ENCODE data around the gene ZNHIT1. TPM values are rescaled to one million over a fixed set of nuclear protein-coding genes. Genes with fewer than 3 reads are reported as not detected.
A peak's percentile ranks its signal among the peaks of the same experiment; 100 is the strongest.

Gene ZNHIT1
- total RNA-seq (41.8 TPM), polyA plus RNA-seq (10 to 100 TPM; 67.6 to 99.6 (median 85.0) TPM)

- Histone ChIP-seq H3K27me3 (ENCODE audit: control insufficient read depth, insufficient read depth, low read length) (no peaks in the 10 kb centered on the region), H3K27ac (ENCODE audit: insufficient read depth, low read length, poor library complexity, severe bottlenecking) (peak within 1 kb of the TSS; percentile 82), H3K4me1 (ENCODE audit: control insufficient read depth, insufficient read depth, low read length, poor library complexity, severe bottlenecking) (peaks cover 38% of the 10 kb centered on the region), H3K9me3 (ENCODE audit: control insufficient read depth in 2 of 2, low read length in 2 of 2) (no peaks in the 10 kb centered on the region), H3K36me3 (ENCODE audit: control insufficient read depth, insufficient read depth, low read length) (peaks cover 13% of the 10 kb centered on the region), H3K4me3 (ENCODE audit: low read depth, low read length) (peak within 1 kb of the TSS; percentile 93)
- Mint-ChIP-seq H3K4me1 (peaks cover 5 to 53% (median 21%) of the 10 kb centered on the region in 4 donors), H3K4me3 (peak within 1 kb of the TSS; percentile 93 to 97 (median 96)), H3K27me3 (no peaks in the 10 kb centered on the region), H3K36me3 (peaks cover 5% of the 10 kb centered on the region), H3K27ac (peak within 1 kb of the TSS; percentile 79 to 99 (median 98)), H3K9me3 (no peaks in the 10 kb centered on the region)
- ATAC-seq (ENCODE audit: low read depth in 2 of 2): peak; percentile 67 to 76
- DNase-seq: peak; percentile 93 to 98 (median 96)
These were observed at the start of gene ZNHIT1, which contains the start of gene PLOD3 for GRCh38 chr7:101217388-101218235. ZNHIT1 (plus strand) TSS chr7:101218165; CDS start chr7:101218196, 31 bp downstream. PLOD3 (minus strand) TSS chr7:101217581; CDS start chr7:101217274, 307 bp downstream.

GRCh38 chr7:101168412-101169049 lies 49.4 kb upstream of the ZNHIT1 start:
- Mint-ChIP-seq H3K4me3 (peak overlapping the region in 3 of 4 donors; percentile 2 to 52 (median 4)), H3K27me3 (peaks cover 79% of the 10 kb centered on the region), H3K9me3 (peaks cover 0 to 13% (median 3%) of the 10 kb centered on the region in 7 donors), H3K36me3 (peaks cover 4% of the 10 kb centered on the region), H3K4me1 (peaks cover 6 to 74% (median 42%) of the 10 kb centered on the region in 4 donors), H3K27ac (peak overlapping the region in 1 of 3 donors; percentile 38)
- no peak for ATAC-seq (ENCODE audit: low read depth in 2 of 2)
- no peaks in the 10 kb centered on the region for H3K9me3 ChIP-seq (ENCODE audit: control insufficient read depth in 2 of 2, low read length in 2 of 2)
- no peak overlapping the region for H3K4me3 ChIP-seq (ENCODE audit: low read depth, low read length)
- H3K36me3 ChIP-seq (ENCODE audit: control insufficient read depth, insufficient read depth, low read length): no peaks in the 10 kb centered on the region
- peaks cover 51% of the 10 kb centered on the region for H3K27me3 ChIP-seq (ENCODE audit: control insufficient read depth, insufficient read depth, low read length)
- peaks cover 61% of the 10 kb centered on the region for H3K4me1 ChIP-seq (ENCODE audit: control insufficient read depth, insufficient read depth, low read length, poor library complexity, severe bottlenecking)
- no peak for DNase-seq
- H3K27ac ChIP-seq (ENCODE audit: insufficient read depth, low read length, poor library complexity, severe bottlenecking): no peak overlapping the region

- H3K27ac ChIP-seq (ENCODE audit: insufficient read depth, low read length, poor library complexity, severe bottlenecking): no peak overlapping the region
- DNase-seq: no peak
- no peaks in the 10 kb centered on the region for H3K36me3 ChIP-seq (ENCODE audit: control insufficient read depth, insufficient read depth, low read length)
- ATAC-seq (ENCODE audit: low read depth in 2 of 2): no peak
- Mint-ChIP-seq H3K4me3 (peak overlapping the region; percentile 24 to 64 (median 46)), H3K27ac (no peak overlapping the region), H3K9me3 (peaks cover 0 to 14% (median 3%) of the 10 kb centered on the region in 7 donors), H3K27me3 (peaks cover 85% of the 10 kb centered on the region), H3K36me3 (peaks cover 4% of the 10 kb centered on the region), H3K4me1 (peaks cover 6 to 79% (median 47%) of the 10 kb centered on the region in 4 donors)
- H3K4me1 ChIP-seq (ENCODE audit: control insufficient read depth, insufficient read depth, low read length, poor library complexity, severe bottlenecking): peaks cover 61% of the 10 kb centered on the region
- H3K27me3 ChIP-seq (ENCODE audit: control insufficient read depth, insufficient read depth, low read length): peaks cover 54% of the 10 kb centered on the region
- no peak overlapping the region for H3K4me3 ChIP-seq (ENCODE audit: low read depth, low read length)
- H3K9me3 ChIP-seq (ENCODE audit: control insufficient read depth in 2 of 2, low read length in 2 of 2): no peaks in the 10 kb centered on the region
These were observed 48.7 kb upstream of the ZNHIT1 start for GRCh38 chr7:101169110-101169837.

- Histone ChIP-seq H3K4me1 (ENCODE audit: control insufficient read depth, insufficient read depth, low read length, poor library complexity, severe bottlenecking) (peaks cover 56% of the 10 kb centered on the region), H3K36me3 (ENCODE audit: control insufficient read depth, insufficient read depth, low read length) (no peaks in the 10 kb centered on the region), H3K9me3 (ENCODE audit: control insufficient read depth in 2 of 2, low read length in 2 of 2) (no peaks in the 10 kb centered on the region), H3K27me3 (ENCODE audit: control insufficient read depth, insufficient read depth, low read length) (peaks cover 51% of the 10 kb centered on the region), H3K27ac (ENCODE audit: insufficient read depth, low read length, poor library complexity, severe bottlenecking) (no peak overlapping the region), H3K4me3 (ENCODE audit: low read depth, low read length) (no peak overlapping the region)
- Mint-ChIP-seq H3K9me3 (peaks cover 0 to 12% (median 3%) of the 10 kb centered on the region in 7 donors), H3K36me3 (peaks cover 4% of the 10 kb centered on the region), H3K27ac (no peak overlapping the region), H3K27me3 (peaks cover 87% of the 10 kb centered on the region), H3K4me1 (peaks cover 6 to 79% (median 46%) of the 10 kb centered on the region in 4 donors), H3K4me3 (peak overlapping the region; percentile 24 to 69 (median 46))
- peak; percentile 69 to 76 (median 74) for DNase-seq
- peak; percentile 43 to 53 for ATAC-seq (ENCODE audit: low read depth in 2 of 2)
These were observed 48.0 kb upstream of the ZNHIT1 start for GRCh38 chr7:101169838-101170551.

- H3K4me1 Mint-ChIP-seq: peaks cover 6 to 71% (median 43%) of the 10 kb centered on the region in 4 donors
- Histone ChIP-seq H3K9me3 (ENCODE audit: control insufficient read depth in 2 of 2, low read length in 2 of 2) (no peaks in the 10 kb centered on the region), H3K4me3 (ENCODE audit: low read depth, low read length) (no peak overlapping the region), H3K27me3 (ENCODE audit: control insufficient read depth, insufficient read depth, low read length) (peaks cover 53% of the 10 kb centered on the region), H3K27ac (ENCODE audit: insufficient read depth, low read length, poor library complexity, severe bottlenecking) (no peak overlapping the region), H3K4me1 (ENCODE audit: control insufficient read depth, insufficient read depth, low read length, poor library complexity, severe bottlenecking) (peaks cover 49% of the 10 kb centered on the region), H3K36me3 (ENCODE audit: control insufficient read depth, insufficient read depth, low read length) (no peaks in the 10 kb centered on the region)
- peaks cover 0 to 10% (median 3%) of the 10 kb centered on the region in 7 donors for H3K9me3 Mint-ChIP-seq
- H3K27ac Mint-ChIP-seq: peak overlapping the region in 1 of 3 donors; percentile 53
- H3K27me3 Mint-ChIP-seq: peaks cover 87% of the 10 kb centered on the region
- no peak for ATAC-seq (ENCODE audit: low read depth in 2 of 2)
- DNase-seq: no peak
- H3K36me3 Mint-ChIP-seq: peaks cover 4% of the 10 kb centered on the region
- H3K4me3 Mint-ChIP-seq: peak overlapping the region; percentile 24 to 69 (median 62)
These were observed 47.1 kb upstream of the ZNHIT1 start for GRCh38 chr7:101170617-101171441.

- peaks cover 0 to 10% (median 3%) of the 10 kb centered on the region in 7 donors for H3K9me3 Mint-ChIP-seq
- Histone ChIP-seq H3K27ac (ENCODE audit: insufficient read depth, low read length, poor library complexity, severe bottlenecking) (no peak overlapping the region), H3K9me3 (ENCODE audit: control insufficient read depth in 2 of 2, low read length in 2 of 2) (no peaks in the 10 kb centered on the region), H3K36me3 (ENCODE audit: control insufficient read depth, insufficient read depth, low read length) (no peaks in the 10 kb centered on the region), H3K4me1 (ENCODE audit: control insufficient read depth, insufficient read depth, low read length, poor library complexity, severe bottlenecking) (peaks cover 43% of the 10 kb centered on the region), H3K4me3 (ENCODE audit: low read depth, low read length) (no peak overlapping the region), H3K27me3 (ENCODE audit: control insufficient read depth, insufficient read depth, low read length) (peaks cover 51% of the 10 kb centered on the region)
- DNase-seq (no peak), ATAC-seq (ENCODE audit: low read depth in 2 of 2) (no peak)
- H3K27me3 Mint-ChIP-seq: peaks cover 88% of the 10 kb centered on the region
- H3K27ac Mint-ChIP-seq: peak overlapping the region in 1 of 3 donors; percentile 64
- peaks cover 6 to 67% (median 41%) of the 10 kb centered on the region in 4 donors for H3K4me1 Mint-ChIP-seq
- peak overlapping the region; percentile 24 to 69 (median 50) for H3K4me3 Mint-ChIP-seq
- H3K36me3 Mint-ChIP-seq: peaks cover 4% of the 10 kb centered on the region
These were observed 46.5 kb upstream of the ZNHIT1 start for GRCh38 chr7:101171442-101171837.

All from CD4-positive, CD25-positive, alpha-beta regulatory T cell (primary cell).